ENCODE measurements around the gene DIP2C. TPM values are rescaled to one million over a fixed set of nuclear protein-coding genes. Genes with fewer than 3 reads are reported as not detected.

The DIP2C gene
- total and polyA plus RNA-seq, 3 donors from 2014 or later, result 14.9 to 43.4 (median 30.1) TPM

- DNase-seq, result no peak
- no peak for TF ChIP-seq POLR2A (IDR thresholded peaks at IDR 0.05)
- TF ChIP-seq CTCF (IDR thresholded peaks at IDR 0.05), result no peak
- no peaks in the 10 kb centered on the region for H3K4me1 ChIP-seq
- H3K4me3 ChIP-seq, result no peak overlapping the region
- no peak overlapping the region for H3K27ac ChIP-seq
- H3K27me3 ChIP-seq, result no peaks in the 10 kb centered on the region
- intact Hi-C loops (cut with DNase I; ENCODE audit: low total_unique reads), result no loop called here
- no peaks in the 10 kb centered on the region for H3K36me3 ChIP-seq (ENCODE audit: low read depth, missing control alignments)
- 84 to 87% methylated on average over 13 of the region's 13 CpGs for WGBS, 2 donors
- H3K9me3 ChIP-seq, result no peaks in the 10 kb centered on the region
Observed at GRCh38 chr10:314381-314780, 375.1 kb downstream of the DIP2C start.

DNA sequence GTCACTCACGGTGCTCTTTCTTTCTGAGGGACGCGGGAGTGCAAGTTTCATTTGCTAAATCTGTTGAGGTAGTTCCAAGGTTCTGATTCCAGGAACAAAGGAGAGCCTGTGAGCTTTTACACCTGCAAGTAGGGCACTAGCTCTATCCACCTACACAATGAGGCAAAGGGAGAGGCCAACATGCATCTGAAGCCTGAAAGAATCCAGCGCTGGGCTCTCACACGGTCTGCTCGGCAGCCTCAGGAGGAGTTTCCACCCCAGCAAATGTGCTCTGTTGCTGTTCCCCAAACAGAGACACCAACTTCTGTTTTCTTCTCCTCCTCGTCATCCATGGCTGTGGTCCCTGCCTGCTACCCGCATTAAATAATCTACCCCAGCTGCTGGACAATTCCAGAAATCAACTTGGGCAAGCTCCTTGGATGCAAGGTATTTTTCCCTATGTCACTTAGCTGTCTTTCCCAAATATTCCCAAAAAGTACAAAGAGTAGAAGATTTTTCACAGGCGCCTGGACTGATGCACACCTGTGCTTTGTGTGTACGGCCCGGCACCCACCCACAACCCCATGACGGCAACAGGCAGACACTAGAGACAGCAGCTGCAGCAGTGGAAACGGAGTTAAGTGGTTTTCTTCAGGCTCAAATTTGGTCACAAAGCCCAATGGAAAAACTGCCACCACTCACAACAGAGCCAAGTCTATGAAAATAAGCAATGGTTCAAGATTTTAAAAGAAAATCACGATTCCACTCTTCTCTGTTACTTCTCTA, 377.4 kb downstream of the DIP2C start:
- H3K4me3 ChIP-seq, result no peak overlapping the region
- intact Hi-C loops (cut with DNase I; ENCODE audit: low total_unique reads), result no loop called here
- TF ChIP-seq POLR2A (IDR thresholded peaks at IDR 0.05), result no peak
- no peak for TF ChIP-seq CTCF (IDR thresholded peaks at IDR 0.05)
- H3K27ac ChIP-seq, result no peak overlapping the region
- peaks cover 15% of the 10 kb centered on the region for H3K4me1 ChIP-seq
- no peaks in the 10 kb centered on the region for H3K9me3 ChIP-seq
- no peaks in the 10 kb centered on the region for H3K27me3 ChIP-seq
- 89 to 96% methylated on average over 14 of the region's 14 CpGs for WGBS, 2 donors
- H3K36me3 ChIP-seq (ENCODE audit: low read depth, missing control alignments), result no peaks in the 10 kb centered on the region
- DNase-seq, result no peak

- no peaks in the 10 kb centered on the region for H3K9me3 ChIP-seq
- no peak overlapping the region for H3K27ac ChIP-seq
- TF ChIP-seq CTCF (IDR thresholded peaks at IDR 0.05) (no peak), POLR2A (IDR thresholded peaks at IDR 0.05) (no peak)
- peaks cover 15% of the 10 kb centered on the region for H3K4me1 ChIP-seq
- H3K36me3 ChIP-seq (ENCODE audit: low read depth, missing control alignments), result no peaks in the 10 kb centered on the region
- H3K4me3 ChIP-seq, result no peak overlapping the region
- no peaks in the 10 kb centered on the region for H3K27me3 ChIP-seq
- intact Hi-C loops (cut with DNase I; ENCODE audit: low total_unique reads), result no loop called here
- WGBS, 2 donors, result 94 to 97% methylated on average over 25 of the region's 25 CpGs
- no peak for DNase-seq
Observed at GRCh38 chr10:310976-311639, 378.4 kb downstream of the DIP2C start.

DNA sequence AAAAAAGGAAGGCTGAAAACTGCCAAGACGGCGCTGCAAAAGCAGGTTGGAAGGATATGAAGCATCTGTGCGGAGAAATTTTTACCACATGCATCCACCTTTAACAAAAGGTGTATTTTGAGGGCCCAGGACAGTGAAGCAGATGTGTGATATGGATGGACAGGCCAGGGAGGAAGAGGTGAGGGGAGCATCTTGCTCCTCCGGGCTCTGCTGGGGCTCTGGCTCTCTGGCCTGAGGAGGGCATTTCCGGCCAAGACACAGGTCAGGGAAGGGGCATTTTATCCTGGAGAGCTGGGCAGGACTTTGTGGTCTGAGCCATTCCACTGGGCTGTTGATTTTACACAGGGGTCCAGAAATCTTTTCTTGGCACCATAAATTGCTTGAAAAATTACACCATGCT, 379.1 kb downstream of the DIP2C start:
- whole genome bisulfite sequencing, 2 donors, result 92 to 93% methylated on average over 5 of the region's 5 CpGs
- peaks cover 15% of the 10 kb centered on the region for H3K4me1 ChIP-seq
- H3K27me3 ChIP-seq, result no peaks in the 10 kb centered on the region
- intact Hi-C loops (cut with DNase I; ENCODE audit: low total_unique reads), result no loop called here
- no peak overlapping the region for H3K4me3 ChIP-seq
- H3K36me3 ChIP-seq (ENCODE audit: low read depth, missing control alignments), result no peaks in the 10 kb centered on the region
- TF ChIP-seq POLR2A (IDR thresholded peaks at IDR 0.05) (no peak), CTCF (IDR thresholded peaks at IDR 0.05) (no peak)
- H3K9me3 ChIP-seq, result no peaks in the 10 kb centered on the region
- H3K27ac ChIP-seq, result no peak overlapping the region
- no peak for DNase-seq

Data from testis (tissue), 3 donors.